Measurements from ENCODE around the gene GCK. TPM values are rescaled to one million over a fixed set of nuclear protein-coding genes. Genes with fewer than 3 reads are reported as not detected.

The GCK gene
- total RNA-seq, 1 donor = 0.43 TPM

- TF ChIP-seq CTCF (IDR thresholded peaks at IDR 0.05; ENCODE audit: insufficient read depth, low read depth, low read length) = no peak
- H3K4me3 ChIP-seq (ENCODE audit: low read depth, low read length) = no peak overlapping the region
- no peak for DNase-seq (ENCODE audit: low read depth)
Measured at GRCh38 chr7:44232901-44233715, 43.9 kb upstream of the GCK start.

DNA sequence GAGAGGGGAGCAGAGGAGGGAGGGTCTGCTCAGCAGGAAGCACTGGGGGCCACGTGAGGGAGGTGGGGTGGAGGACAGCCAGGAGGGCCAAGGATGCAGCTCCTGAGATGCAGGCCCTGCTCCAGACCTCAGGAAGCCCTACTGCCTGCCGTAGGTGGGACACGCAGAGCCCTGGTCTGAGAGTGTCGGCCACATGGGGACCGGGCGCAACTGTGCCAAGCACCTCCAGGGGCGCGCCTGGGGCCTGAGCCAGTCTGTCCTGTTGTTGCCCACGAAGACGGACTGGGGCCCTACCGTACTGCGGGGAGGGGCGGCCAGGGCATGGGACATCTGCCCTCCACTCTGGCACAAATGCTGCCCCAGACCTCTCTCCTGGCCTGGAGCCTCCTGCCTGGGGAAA, 43.2 kb upstream of the GCK start:
- no peak for DNase-seq (ENCODE audit: low read depth)
- no peak overlapping the region for H3K4me3 ChIP-seq (ENCODE audit: low read depth, low read length)
- TF ChIP-seq CTCF (IDR thresholded peaks at IDR 0.05; ENCODE audit: insufficient read depth, low read depth, low read length) = no peak

GRCh38 chr7:44231088-44231487, 41.8 kb upstream of the GCK start:
- H3K4me3 ChIP-seq (ENCODE audit: low read depth, low read length) = no peak overlapping the region
- TF ChIP-seq CTCF (IDR thresholded peaks at IDR 0.05; ENCODE audit: insufficient read depth, low read depth, low read length) = no peak
- no peak for DNase-seq (ENCODE audit: low read depth)

- no peak for TF ChIP-seq CTCF (IDR thresholded peaks at IDR 0.05; ENCODE audit: insufficient read depth, low read depth, low read length)
- DNase-seq (ENCODE audit: low read depth) = no peak
- no peak overlapping the region for H3K4me3 ChIP-seq (ENCODE audit: low read depth, low read length)
Measured at GRCh38 chr7:44230286-44230685, 41.0 kb upstream of the GCK start.

- no peak for DNase-seq (ENCODE audit: low read depth)
- no peak for TF ChIP-seq CTCF (IDR thresholded peaks at IDR 0.05; ENCODE audit: insufficient read depth, low read depth, low read length)
Measured at GRCh38 chr7:44229546-44230105, 40.4 kb upstream of the GCK start.

DNA sequence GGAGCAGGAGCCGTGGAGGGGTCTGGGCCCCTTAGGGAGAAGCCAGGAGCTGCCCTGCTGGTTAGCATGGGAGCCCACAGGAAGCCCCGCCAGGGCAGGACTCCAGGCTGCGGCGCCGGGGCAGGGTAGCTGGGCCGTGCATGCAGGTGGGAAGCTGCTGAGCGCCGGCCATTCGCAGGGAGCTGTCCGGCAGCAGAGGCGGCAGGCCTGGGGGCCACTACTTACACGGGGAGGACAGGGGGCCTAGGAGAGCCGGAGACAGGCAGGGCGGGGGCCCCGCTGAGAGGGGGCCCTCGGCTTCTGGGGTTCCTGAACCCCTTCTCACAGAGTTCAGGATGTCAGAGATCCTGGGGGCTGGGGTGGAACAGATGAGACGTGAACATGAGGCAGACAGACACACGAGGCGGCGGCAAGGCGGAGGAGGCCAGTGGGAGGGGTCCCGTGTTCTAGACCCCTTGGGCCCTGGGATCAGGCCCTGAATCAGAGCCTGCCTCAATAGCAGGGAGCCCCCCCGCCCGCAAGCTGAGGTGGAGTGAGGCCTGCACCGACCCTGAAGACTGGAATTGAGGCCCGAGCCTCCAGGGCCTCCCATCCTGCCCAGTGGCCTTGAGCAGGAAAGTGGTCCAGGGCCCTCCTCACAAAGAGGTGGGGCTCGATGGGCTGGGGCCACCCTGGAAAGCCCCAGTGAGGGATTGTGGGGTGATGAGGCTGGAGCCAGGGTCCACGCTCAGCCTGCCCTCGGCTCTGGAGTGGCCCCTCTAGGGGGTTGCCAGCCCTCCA, 39.5 kb upstream of the GCK start:
- no peak for TF ChIP-seq CTCF (IDR thresholded peaks at IDR 0.05; ENCODE audit: insufficient read depth, low read depth, low read length)
- H3K4me3 ChIP-seq (ENCODE audit: low read depth, low read length) = no peak overlapping the region
- no peak for DNase-seq (ENCODE audit: low read depth)

More at GRCh38 chr7:44229546-44230105, 40.4 kb upstream of the GCK start:
- no peak overlapping the region for H3K4me3 ChIP-seq (ENCODE audit: low read depth, low read length)

All from fibroblast of villous mesenchyme (primary cell).